NT2/D1 (cell line): ENCODE results near the gene SLC35E4.

ENCODE experiments used
- DNase-seq: peaks from one replicate; pipeline ENCODE4 v3.0.0-alpha.2; 2011; ENCODE audit warnings: low read depth, low spot score
- H3K27me3 ChIP-seq: 2 replicates; pipeline ENCODE4 v1.6.0; 2011; ENCODE audit warnings: mild to moderate bottlenecking; ENCODE audit not compliant: insufficient read length, insufficient read depth
- H3K36me3 ChIP-seq: 2 replicates; pipeline ENCODE4 v1.6.1; 2011; ENCODE audit warnings: mild to moderate bottlenecking, low read length, mixed read lengths; ENCODE audit not compliant: insufficient read depth, insufficient read length
- H3K4me1 ChIP-seq: 2 replicates; pipeline ENCODE4 v1.5.1; 2011; ENCODE audit not compliant: insufficient read depth, insufficient read length
- H3K4me3 ChIP-seq: 2 replicates; pipeline ENCODE4 v1.5.1; 2011; ENCODE audit warnings: low read depth; ENCODE audit not compliant: insufficient read length
- H3K9ac ChIP-seq: 2 replicates; pipeline ENCODE4 v1.6.0; 2011; ENCODE audit warnings: low read depth; ENCODE audit not compliant: insufficient read length
- H3K9me3 ChIP-seq: 2 replicates; pipeline ENCODE4 v1.5.1; 2011; ENCODE audit warnings: mild to moderate bottlenecking, low read length; ENCODE audit not compliant: insufficient read depth
- SUZ12 ChIP-seq: IDR thresholded peaks from 2 replicates; pipeline ENCODE4 v1.6.1; 2011; ENCODE audit not compliant: insufficient read length, insufficient read depth; ENCODE audit errors: extremely low read depth
- YY1 ChIP-seq: IDR thresholded peaks from 2 replicates; pipeline ENCODE4 v1.6.1; 2011; ENCODE audit not compliant: insufficient read length, insufficient read depth
- ZNF274 ChIP-seq: IDR thresholded peaks from 2 replicates; pipeline ENCODE4 v1.6.1; 2011; ENCODE audit warnings: mild to moderate bottlenecking, low read depth, low read length

Gene SLC35E4

GRCh38 chr22:30654361-30654760, 18.8 kb downstream of the SLC35E4 start:
- H3K9me3 ChIP-seq, result peaks cover 3% of the 10 kb centered on the region; the same call in 1 of the 2 replicates
- no peak overlapping the region for H3K9ac ChIP-seq
- TF ChIP-seq SUZ12, result no peak
- TF ChIP-seq YY1, result no peak
- TF ChIP-seq ZNF274, result no peak
- no peaks in the 10 kb centered on the region for H3K4me1 ChIP-seq
- H3K36me3 ChIP-seq, result no peaks in the 10 kb centered on the region
- H3K4me3 ChIP-seq, result no peak overlapping the region
- DNase-seq, result no peak
- H3K27me3 ChIP-seq, result no peaks in the 10 kb centered on the region

- H3K9me3 ChIP-seq, result peaks cover 8% of the 10 kb centered on the region; the same call in 1 of the 2 replicates
- H3K4me1 ChIP-seq, result no peaks in the 10 kb centered on the region
- peak; percentile 57 for DNase-seq
- TF ChIP-seq SUZ12 (no peak), ZNF274 (no peak), YY1 (no peak)
- no peak overlapping the region for H3K9ac ChIP-seq
- no peaks in the 10 kb centered on the region for H3K27me3 ChIP-seq
- H3K36me3 ChIP-seq, result no peaks in the 10 kb centered on the region
- no peak overlapping the region for H3K4me3 ChIP-seq
These were observed 20.0 kb downstream of the SLC35E4 start for GRCh38 chr22:30655532-30655931.

- Histone ChIP-seq H3K9ac (no peak overlapping the region), H3K4me1 (peaks cover 4% of the 10 kb centered on the region), H3K36me3 (peaks cover 14% of the 10 kb centered on the region), H3K9me3 (peaks cover 5% of the 10 kb centered on the region; the same call in 1 of the 2 replicates), H3K4me3 (no peak overlapping the region), H3K27me3 (no peaks in the 10 kb centered on the region)
- no peak for DNase-seq
- TF ChIP-seq SUZ12 (no peak), ZNF274 (no peak), YY1 (no peak)
These were observed 26.5 kb downstream of the SLC35E4 start for GRCh38 chr22:30662040-30662439.

DNA sequence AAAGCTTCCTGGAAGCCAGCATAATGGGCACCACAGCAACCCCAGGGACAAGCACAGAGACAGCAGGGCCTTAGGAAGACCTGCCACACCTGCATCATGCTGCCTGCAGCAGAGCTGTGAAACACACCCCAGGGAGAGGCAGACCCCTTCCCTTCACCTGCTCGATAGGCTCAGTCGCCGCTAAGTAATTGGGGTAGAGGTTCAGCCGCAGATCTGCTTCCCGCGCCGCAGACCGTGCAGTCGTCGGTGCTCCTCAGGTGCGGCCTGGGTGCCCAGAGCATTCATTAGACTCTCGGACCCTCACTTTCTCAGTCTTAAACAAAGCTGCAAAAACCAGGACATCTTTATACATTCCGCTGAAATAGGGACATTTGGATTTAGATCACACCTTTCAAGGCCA, 29.2 kb downstream of the SLC35E4 start:
- Histone ChIP-seq H3K9ac (no peak overlapping the region), H3K9me3 (peaks cover 2% of the 10 kb centered on the region; the same call in 1 of the 2 replicates), H3K36me3 (peaks cover 14% of the 10 kb centered on the region), H3K4me3 (no peak overlapping the region), H3K4me1 (peaks cover 4% of the 10 kb centered on the region), H3K27me3 (peaks cover 4% of the 10 kb centered on the region)
- no peak for TF ChIP-seq ZNF274
- TF ChIP-seq SUZ12, result no peak
- no peak for TF ChIP-seq YY1
- no peak for DNase-seq

DNA sequence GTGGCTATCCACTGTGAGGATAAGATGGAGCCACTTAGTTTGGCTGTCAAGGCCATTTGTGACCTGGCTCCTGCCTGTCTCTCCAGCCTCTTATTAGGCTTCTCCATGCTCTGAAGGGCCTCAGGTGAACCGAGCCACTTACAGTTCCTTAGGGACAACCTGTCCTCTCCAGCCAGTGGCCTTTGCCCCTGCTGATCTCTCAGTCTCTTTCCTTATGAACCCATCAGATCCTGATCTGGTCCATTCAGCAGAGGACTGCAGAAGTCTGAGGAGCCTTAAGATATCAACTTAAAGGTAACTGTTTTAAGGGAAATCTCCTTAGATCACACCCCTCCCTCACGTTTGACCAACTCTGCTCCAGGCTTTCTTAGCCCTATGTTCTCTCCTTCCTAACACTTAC, 29.7 kb downstream of the SLC35E4 start:
- H3K27me3 ChIP-seq, result peaks cover 4% of the 10 kb centered on the region
- H3K9ac ChIP-seq, result no peak overlapping the region

DNA sequence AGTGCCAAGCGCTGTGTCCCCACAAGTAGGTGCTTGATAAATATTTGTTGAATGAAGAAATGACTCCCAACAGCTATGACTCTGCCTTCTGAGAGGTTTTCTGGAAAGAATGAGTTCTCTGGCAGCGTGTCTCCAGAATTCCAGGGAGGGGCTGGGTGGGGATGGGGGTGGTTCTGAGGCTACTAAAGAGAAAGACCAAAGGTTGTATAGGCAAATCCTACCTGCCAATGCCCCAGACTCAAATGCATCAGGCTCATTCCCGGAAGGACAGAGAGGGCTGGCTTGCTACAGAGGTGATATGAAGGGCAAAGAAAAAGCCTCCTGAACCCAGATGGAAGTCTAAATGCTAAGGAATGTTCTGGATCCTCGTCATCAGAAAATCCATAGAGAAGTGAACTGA, 30.2 kb downstream of the SLC35E4 start:
- DNase-seq, result no peak
- no peak for TF ChIP-seq YY1
- TF ChIP-seq SUZ12, result no peak
- no peak for TF ChIP-seq ZNF274
- Histone ChIP-seq H3K9me3 (no peaks in the 10 kb centered on the region), H3K36me3 (peaks cover 14% of the 10 kb centered on the region), H3K27me3 (peaks cover 4% of the 10 kb centered on the region), H3K4me1 (peaks cover 4% of the 10 kb centered on the region), H3K4me3 (no peak overlapping the region), H3K9ac (no peak overlapping the region)

More for the DNA sequence above, 29.7 kb downstream of the SLC35E4 start:
- no peak overlapping the region for H3K4me3 ChIP-seq
- TF ChIP-seq YY1, result no peak
- TF ChIP-seq SUZ12, result no peak
- TF ChIP-seq ZNF274, result no peak
- H3K9me3 ChIP-seq, result no peaks in the 10 kb centered on the region
- H3K36me3 ChIP-seq, result peaks cover 14% of the 10 kb centered on the region
- no peak for DNase-seq
- peaks cover 4% of the 10 kb centered on the region for H3K4me1 ChIP-seq

DNA sequence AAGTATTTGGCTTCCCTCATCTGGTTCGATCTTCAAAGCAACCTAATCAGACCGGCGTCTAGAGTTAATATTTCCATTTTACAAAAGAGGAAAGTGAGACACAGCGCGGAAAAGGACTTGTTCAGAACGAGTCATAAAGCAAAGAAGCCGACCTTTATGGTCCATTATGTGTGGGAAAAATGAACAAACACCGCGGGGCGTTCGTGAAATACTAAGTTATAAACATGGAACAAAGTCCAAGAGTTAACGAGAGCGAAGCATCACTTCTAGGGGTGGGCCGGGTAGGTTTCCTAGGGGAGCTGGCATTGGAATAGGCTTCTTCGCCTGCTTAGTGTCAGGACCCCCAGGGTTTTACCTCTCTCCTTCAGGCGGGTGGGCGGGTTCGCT, 31.5 kb downstream of the SLC35E4 start:
- Histone ChIP-seq H3K27me3 (peaks cover 4% of the 10 kb centered on the region), H3K4me1 (peaks cover 4% of the 10 kb centered on the region), H3K4me3 (peak overlapping the region; percentile 74), H3K36me3 (peaks cover 13% of the 10 kb centered on the region), H3K9ac (peak overlapping the region; percentile 61), H3K9me3 (no peaks in the 10 kb centered on the region)
- no peak for DNase-seq
- no peak for TF ChIP-seq YY1
- TF ChIP-seq SUZ12, result no peak
- no peak for TF ChIP-seq ZNF274
